GM13976 (cell line): ENCODE data around the gene ACTR5.
A peak's percentile ranks its signal among the peaks of the same experiment; 100 is the strongest.

Experiments
- DNase-seq: peaks from one replicate; pipeline ENCODE4 v3.0.0; 2012; ENCODE audit warnings: low spot score
- in situ Hi-C: fragments of 300-500 bp; cut with MboI; formaldehyde crosslinking; loops from one replicate; pipeline ENCODE4 v1.12.0; 2022; ENCODE audit warnings: low sequenced_read_pairs, mixed read lengths, inconsistent platforms; ENCODE audit not compliant: unreplicated experiment
- TF ChIP-seq, protein P1 (sequence below): IDR thresholded peaks from 2 replicates; pipeline ENCODE4 v1.5.1; 2012; ENCODE audit warnings: borderline replicate concordance, mild to moderate bottlenecking; ENCODE audit not compliant: insufficient read depth; ENCODE audit errors: extremely low read depth, missing control alignments, control extremely low read depth

Gene ACTR5

DNA sequence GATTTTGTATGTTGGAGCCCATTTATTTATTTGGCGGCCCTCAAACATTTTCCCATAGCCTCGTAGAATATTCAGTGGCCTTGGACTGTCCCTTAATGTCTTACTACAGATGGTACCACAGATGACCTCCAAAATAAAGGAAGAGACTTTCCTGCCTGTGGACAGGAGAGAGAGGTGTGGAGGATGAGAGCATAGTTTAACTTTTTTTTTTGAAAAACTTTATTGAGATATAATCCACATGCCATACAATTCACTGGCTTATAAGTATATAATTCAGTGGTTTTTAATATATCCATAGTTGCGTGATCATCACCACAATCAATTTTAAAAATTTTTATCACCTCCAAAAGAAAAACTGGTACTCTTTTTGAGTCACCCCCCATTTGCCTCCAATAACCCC, 52.6 kb downstream of the ACTR5 start:
- in situ Hi-C loops: no loop called here
- no peak for DNase-seq
- TF ChIP-seq, protein P1, sequence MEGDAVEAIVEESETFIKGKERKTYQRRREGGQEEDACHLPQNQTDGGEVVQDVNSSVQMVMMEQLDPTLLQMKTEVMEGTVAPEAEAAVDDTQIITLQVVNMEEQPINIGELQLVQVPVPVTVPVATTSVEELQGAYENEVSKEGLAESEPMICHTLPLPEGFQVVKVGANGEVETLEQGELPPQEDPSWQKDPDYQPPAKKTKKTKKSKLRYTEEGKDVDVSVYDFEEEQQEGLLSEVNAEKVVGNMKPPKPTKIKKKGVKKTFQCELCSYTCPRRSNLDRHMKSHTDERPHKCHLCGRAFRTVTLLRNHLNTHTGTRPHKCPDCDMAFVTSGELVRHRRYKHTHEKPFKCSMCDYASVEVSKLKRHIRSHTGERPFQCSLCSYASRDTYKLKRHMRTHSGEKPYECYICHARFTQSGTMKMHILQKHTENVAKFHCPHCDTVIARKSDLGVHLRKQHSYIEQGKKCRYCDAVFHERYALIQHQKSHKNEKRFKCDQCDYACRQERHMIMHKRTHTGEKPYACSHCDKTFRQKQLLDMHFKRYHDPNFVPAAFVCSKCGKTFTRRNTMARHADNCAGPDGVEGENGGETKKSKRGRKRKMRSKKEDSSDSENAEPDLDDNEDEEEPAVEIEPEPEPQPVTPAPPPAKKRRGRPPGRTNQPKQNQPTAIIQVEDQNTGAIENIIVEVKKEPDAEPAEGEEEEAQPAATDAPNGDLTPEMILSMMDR: no peak

DNA sequence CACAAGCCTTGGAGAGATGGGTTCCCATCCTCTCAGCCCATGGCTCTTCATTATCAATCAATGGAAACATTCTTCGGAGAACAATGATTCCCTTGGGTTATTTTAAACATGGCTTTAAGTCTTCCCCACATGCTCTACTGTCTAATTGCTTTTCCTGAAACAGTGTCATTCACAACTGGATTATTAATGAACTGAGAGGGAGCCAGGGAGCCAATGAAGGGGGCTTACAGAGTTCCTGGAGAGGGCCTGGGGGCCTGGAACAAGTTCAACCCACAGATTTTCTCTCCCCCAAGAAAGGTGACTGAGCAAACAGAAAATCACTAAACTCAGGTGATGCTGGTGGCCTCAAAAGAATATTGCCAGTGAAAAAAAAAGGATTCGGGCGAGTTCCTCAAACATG, 56.0 kb downstream of the ACTR5 start:
- DNase-seq: no peak
- in situ Hi-C loops: no loop called here
- TF ChIP-seq, protein P1: no peak

DNA sequence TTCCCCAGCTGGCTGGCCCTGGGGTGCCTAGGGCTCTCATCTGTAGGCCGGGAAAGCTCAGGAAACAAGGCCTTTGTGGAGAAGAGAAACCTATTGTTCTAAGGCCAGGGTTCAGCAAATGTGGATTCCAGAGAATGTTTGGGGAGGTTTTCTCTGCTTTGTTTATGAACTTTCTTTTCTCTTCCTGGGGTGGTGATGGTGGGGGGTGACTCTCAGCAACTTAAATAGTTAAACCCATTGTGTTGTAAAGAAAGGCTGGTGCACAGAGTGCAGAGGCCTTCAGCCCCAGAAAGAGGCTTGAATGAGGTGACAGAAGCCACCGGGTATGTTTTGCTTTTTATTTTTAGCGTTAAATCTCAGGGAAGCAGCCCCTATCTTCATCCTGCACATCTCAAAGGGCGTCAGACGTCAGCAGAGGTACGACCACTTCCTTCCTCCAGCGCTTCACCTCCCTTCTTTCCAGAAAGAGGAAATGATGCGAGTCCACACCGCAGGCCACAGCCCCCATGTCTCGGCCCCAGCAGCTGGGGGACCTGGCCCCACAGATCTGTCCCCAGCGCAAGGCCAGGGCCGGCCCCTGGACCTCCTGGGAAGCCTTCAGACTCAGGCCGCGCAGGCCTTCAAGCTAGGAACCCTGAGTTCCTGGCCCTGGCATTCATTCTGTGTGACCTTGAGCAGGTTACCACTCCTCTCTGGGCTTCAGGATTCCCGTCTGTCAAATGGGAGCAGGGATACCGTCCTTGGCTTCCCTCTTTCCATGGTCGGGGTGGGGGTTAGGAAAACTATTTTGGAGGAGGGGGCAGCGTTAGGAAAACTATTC, 56.6 kb downstream of the ACTR5 start:
- peak; percentile 74 for DNase-seq
- in situ Hi-C loops: no loop called here
- TF ChIP-seq, protein P1: no peak

DNA sequence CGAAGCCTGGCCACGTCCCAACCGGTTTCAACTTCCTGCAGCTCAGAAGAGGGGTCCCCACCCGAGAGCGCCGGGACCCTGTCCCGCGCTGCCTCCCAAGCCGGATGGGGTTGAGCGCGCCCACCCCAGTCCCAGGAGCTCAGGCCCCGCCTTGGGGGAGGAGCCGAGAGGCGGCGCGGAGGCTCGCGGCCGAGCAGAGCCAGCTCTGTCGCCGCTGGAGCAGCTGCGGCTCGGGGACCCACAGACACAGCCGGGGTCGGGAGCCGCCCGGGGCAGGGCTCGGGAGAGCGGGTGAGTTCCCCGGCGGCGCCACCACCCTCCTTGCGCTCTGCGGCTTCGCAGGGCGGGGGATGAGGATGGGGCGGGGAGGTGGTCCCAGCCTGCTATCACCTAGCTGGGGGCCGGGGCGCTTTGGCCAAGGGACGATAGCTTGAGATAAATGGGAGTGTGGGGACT, 57.3 kb downstream of the ACTR5 start, which contains the start of gene PPP1R16B:
Gene PPP1R16B (plus strand): TSS at position 196 of the 456 bp plus-strand sequence. CDS start 30,229 bp downstream, outside the sequence.
- DNase-seq: peak; percentile 88
- in situ Hi-C loops: no loop called here
- TF ChIP-seq, protein P1: no peak

DNA sequence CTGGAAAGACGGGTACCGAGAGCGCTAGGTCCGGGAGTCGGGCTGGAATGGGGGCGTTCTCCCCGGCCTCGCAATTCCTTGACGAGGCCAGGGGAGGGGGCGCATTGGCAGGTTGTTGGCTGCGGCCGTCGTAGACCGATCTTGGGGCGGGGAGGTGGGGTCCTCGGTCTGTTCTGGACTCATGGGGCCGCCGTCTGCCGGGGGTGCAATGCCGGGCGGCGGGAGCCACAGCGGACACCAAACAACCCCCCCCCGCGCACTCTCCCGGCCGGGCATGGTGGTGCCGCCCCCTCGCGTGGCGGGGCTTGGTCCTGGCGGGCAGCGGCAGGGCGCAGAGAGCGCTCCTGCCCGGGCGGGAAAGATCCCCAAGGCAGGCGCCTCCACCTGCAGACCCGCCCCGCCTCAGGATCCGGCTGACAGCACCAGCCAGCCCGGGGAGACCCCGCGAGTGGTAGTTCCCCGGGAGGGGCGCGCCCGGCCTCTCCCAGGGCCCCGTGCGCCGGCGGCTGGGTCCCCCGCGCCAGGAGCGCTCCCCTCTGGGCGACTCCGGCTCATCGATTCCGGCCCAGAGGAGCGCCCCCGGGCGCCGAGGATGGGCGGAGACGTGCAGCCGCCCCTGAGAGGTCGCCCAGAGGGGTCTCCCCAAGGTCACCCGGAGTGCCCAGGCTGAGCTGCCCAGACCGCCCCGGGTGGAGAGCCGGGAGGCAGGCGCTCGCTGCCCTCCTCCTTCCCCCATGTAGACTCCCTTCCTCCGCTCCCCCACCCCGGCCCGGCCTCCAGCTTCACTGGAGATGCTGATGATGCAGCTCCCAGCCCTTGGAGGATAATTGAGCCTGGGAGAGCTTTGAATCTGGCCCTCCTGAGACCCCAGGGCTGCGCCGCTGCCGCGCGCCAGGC, 57.9 kb downstream of the ACTR5 start:
- in situ Hi-C loops: no loop called here
- peak; percentile 61 for DNase-seq
- TF ChIP-seq, protein P1: peak; percentile 43

DNA sequence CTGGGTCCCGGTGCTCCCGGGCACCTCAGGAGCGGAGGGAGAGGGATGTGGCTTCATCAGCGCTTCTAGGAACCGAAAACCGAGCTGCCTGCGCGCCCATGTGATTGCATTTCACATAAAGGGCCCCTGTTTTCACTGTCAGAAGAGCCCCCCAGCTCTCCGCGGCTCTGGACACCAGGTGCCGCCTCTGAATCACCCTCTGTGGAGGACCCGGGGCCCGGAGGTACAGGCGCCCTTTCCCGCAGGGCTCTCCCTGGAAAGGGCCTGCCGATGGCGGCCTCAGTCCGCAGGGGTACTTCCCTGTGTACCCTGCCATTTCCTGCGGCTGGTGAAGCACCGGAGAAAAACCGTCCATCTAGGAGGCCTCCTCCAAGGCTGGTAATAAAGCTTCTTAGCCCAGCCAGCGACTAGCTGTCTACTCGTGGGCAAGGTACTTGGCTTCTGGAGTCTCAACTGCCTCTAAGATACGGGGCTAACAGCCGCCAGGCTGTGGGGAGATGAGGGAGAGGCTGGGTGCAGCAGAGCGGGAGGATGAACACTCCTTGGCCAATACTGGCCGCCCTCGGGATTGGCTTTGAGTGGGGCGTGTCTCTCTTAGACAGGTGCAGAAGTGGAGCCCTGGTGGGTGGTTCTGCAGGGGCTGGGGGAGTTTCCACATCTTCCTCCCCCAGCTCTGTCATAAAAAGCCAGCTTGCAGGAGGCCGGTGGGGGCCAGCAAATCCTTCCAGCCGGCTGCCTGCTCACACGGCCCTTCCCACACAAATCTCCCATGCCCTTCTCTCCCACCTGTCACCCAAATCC, 58.8 kb downstream of the ACTR5 start:
- TF ChIP-seq, protein P1: no peak
- DNase-seq: peak; percentile 66
- in situ Hi-C loops: no loop called here
